ENCODE data around the gene CDH22. TPM values are rescaled to one million over a fixed set of nuclear protein-coding genes. Genes with fewer than 3 reads are reported as not detected.

Gene CDH22
- total and polyA plus RNA-seq, 4 donors: 0.03 to 0.25 (median 0.09) TPM

DNA sequence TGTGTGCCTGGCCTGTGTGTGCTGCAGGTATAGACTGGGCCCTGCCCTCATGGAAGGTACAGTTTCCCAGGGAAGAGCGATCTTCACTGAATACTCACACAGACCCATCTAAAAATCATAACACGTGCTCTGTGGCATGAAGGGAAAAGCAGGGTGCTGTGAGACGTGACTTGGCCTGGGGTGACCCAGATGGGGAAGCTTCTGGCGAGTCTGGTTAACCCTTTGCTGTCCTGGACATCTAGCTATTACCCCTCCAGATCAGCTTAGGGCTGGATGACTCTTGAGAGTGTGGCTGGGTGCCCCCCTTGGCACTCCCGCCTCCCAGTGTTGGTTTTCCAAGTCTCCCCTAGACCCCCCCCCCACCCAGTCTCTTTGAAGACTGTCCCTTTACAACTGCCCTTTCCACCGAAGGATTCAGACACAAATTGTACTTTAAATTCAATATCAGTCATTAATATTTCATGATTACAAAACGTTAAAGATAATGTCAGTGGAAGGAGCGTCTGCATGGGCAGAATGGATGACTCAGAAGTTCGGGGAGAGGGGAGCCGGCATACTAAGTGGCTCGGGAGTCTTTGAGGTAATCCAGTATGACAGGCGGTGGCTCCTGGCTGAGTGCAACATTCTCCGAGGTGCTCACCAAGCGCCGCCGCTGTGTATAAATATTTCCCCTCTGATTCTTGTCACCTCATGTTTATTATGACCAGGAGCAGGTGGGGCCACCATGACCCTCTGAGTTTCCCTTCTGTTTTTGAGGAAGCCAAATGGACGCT is 112.8 kb downstream of the CDH22 start:
- H3K9ac ChIP-seq (ENCODE audit: insufficient read depth in 1 of 2, low read length in 2 of 2): no peak overlapping the region
- TF ChIP-seq, protein P1, sequence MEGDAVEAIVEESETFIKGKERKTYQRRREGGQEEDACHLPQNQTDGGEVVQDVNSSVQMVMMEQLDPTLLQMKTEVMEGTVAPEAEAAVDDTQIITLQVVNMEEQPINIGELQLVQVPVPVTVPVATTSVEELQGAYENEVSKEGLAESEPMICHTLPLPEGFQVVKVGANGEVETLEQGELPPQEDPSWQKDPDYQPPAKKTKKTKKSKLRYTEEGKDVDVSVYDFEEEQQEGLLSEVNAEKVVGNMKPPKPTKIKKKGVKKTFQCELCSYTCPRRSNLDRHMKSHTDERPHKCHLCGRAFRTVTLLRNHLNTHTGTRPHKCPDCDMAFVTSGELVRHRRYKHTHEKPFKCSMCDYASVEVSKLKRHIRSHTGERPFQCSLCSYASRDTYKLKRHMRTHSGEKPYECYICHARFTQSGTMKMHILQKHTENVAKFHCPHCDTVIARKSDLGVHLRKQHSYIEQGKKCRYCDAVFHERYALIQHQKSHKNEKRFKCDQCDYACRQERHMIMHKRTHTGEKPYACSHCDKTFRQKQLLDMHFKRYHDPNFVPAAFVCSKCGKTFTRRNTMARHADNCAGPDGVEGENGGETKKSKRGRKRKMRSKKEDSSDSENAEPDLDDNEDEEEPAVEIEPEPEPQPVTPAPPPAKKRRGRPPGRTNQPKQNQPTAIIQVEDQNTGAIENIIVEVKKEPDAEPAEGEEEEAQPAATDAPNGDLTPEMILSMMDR (IDR thresholded peaks at IDR 0.05; ENCODE audit: control extremely low read depth, extremely low read depth): no peak
- WGBS, 2 donors: 45 to 63% methylated on average over 17 of the region's 17 CpGs
- no peak overlapping the region for H3K4me3 ChIP-seq
- DNase-seq (no peak), ATAC-seq (ENCODE audit: insufficient read depth, low FRiP score) (no peak)
- H3K4me1 ChIP-seq (ENCODE audit: control insufficient read depth in 5 of 5, insufficient read depth in 5 of 5, low read length in 5 of 5): no peaks in the 10 kb centered on the region
- peaks cover 0 to 11% (median 0%) of the 10 kb centered on the region in 4 donors for H3K9me3 ChIP-seq (ENCODE audit: control insufficient read depth in 4 of 4, insufficient read depth in 3 of 4, low read length in 3 of 4)
- no peak overlapping the region for H3K27ac ChIP-seq (ENCODE audit: low read depth in 1 of 2, low read length in 1 of 2)
- no peaks in the 10 kb centered on the region for H3K36me3 ChIP-seq (ENCODE audit: control insufficient read depth in 4 of 4, insufficient read depth in 4 of 4, low read length in 4 of 4)
- H3K27me3 ChIP-seq (ENCODE audit: control insufficient read depth in 3 of 3, insufficient read depth in 3 of 3, low read length in 2 of 3): peaks cover 0 to 37% (median 10%) of the 10 kb centered on the region in 3 donors

DNA sequence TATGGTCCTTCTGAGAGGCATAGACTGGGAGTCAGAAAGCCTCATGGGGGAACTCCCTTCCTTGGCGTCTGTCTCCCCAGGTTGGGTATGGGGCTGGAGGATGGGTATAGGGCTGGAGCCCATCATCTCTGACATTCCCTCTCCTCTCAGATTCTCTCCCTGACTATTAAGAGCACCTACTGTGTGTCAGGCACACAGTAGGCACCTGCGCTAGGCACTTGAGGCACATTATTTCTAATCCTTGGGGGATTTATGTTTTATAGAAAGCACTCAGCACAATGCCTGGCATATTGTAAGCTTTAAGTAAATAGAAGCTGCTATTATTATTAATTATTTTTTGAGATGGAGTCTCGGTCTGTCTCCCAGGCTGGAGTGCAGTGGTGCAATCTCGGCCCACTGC is 113.9 kb downstream of the CDH22 start:
- H3K27me3 ChIP-seq (ENCODE audit: control insufficient read depth in 3 of 3, insufficient read depth in 3 of 3, low read length in 2 of 3): peaks cover 0 to 37% (median 8%) of the 10 kb centered on the region in 3 donors
- WGBS, 2 donors: 76 to 91% methylated on average over 4 of the region's 4 CpGs
- ATAC-seq (ENCODE audit: insufficient read depth, low FRiP score): no peak

DNA sequence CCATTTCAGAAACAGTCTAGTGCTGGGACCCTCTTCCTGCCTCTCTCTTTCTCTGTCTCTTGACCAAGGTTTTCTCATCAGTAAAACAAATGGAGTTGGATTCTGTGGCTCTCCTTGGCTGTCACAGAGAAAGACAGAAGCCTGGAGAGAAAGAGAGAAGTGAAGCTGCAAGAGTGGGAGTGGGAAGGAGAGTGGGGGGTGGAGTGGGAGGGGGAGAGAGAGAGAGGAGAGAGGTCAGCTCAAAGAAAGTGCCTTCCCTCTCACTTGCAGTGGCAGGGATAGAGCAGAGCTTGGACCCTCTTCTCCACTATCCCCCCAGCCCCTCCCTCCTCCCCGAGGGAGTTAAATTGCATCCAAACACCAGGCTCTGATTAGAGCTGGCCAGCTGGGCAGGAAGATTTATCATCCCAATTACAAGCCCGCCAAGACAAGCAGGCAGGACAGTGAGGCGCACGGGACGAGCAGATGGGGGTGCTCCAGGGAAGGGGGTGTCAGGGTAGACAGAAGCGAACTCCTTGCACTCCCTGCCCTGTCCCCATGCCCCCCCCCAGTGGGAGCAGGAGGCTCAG is 115.8 kb downstream of the CDH22 start:
- Histone ChIP-seq H3K27ac (ENCODE audit: low read depth in 1 of 2, low read length in 1 of 2) (no peak overlapping the region), H3K9ac (ENCODE audit: insufficient read depth in 1 of 2, low read length in 2 of 2) (no peak overlapping the region)

More for the DNA sequence above, 113.9 kb downstream of the CDH22 start:
- Histone ChIP-seq H3K4me3 (no peak overlapping the region), H3K27ac (ENCODE audit: low read depth in 1 of 2, low read length in 1 of 2) (no peak overlapping the region), H3K9me3 (ENCODE audit: control insufficient read depth in 4 of 4, insufficient read depth in 3 of 4, low read length in 3 of 4) (peaks cover 0 to 10% (median 0%) of the 10 kb centered on the region in 4 donors), H3K36me3 (ENCODE audit: control insufficient read depth in 4 of 4, insufficient read depth in 4 of 4, low read length in 4 of 4) (no peaks in the 10 kb centered on the region), H3K9ac (ENCODE audit: insufficient read depth in 1 of 2, low read length in 2 of 2) (no peak overlapping the region), H3K4me1 (ENCODE audit: control insufficient read depth in 5 of 5, insufficient read depth in 5 of 5, low read length in 5 of 5) (no peaks in the 10 kb centered on the region)
- DNase-seq: no peak
- TF ChIP-seq, protein P1 (IDR thresholded peaks at IDR 0.05; ENCODE audit: control extremely low read depth, extremely low read depth): no peak

More for the DNA sequence above, 115.8 kb downstream of the CDH22 start:
- no peak overlapping the region for H3K4me3 ChIP-seq
- ATAC-seq (ENCODE audit: insufficient read depth, low FRiP score) (no peak), DNase-seq (peak in 1 of 3 donors; percentile 19)
- no peaks in the 10 kb centered on the region for H3K36me3 ChIP-seq (ENCODE audit: control insufficient read depth in 4 of 4, insufficient read depth in 4 of 4, low read length in 4 of 4)
- WGBS, 2 donors: 8 to 13% methylated on average over 6 of the region's 6 CpGs
- peaks cover 0 to 10% (median 0%) of the 10 kb centered on the region in 4 donors for H3K9me3 ChIP-seq (ENCODE audit: control insufficient read depth in 4 of 4, insufficient read depth in 3 of 4, low read length in 3 of 4)
- no peaks in the 10 kb centered on the region for H3K4me1 ChIP-seq (ENCODE audit: control insufficient read depth in 5 of 5, insufficient read depth in 5 of 5, low read length in 5 of 5)
- TF ChIP-seq, protein P1 (IDR thresholded peaks at IDR 0.05; ENCODE audit: control extremely low read depth, extremely low read depth): no peak
- H3K27me3 ChIP-seq (ENCODE audit: control insufficient read depth in 3 of 3, insufficient read depth in 3 of 3, low read length in 2 of 3): peaks cover 0 to 27% (median under 1%) of the 10 kb centered on the region in 3 donors

Data from lung (tissue), 12 donors.